ENCODE data around the gene PREX1. TPM values are rescaled to one million over a fixed set of nuclear protein-coding genes. Genes with fewer than 3 reads are reported as not detected.
A peak's percentile ranks its signal among the peaks of the same experiment; 100 is the strongest.
"Not testable (repeated sequence)": the region's sequence is repeated elsewhere in the genome, so short reads cannot be mapped to it uniquely, and the experiment has no call there.

Gene PREX1
- total and polyA plus RNA-seq, 8 donors = 5.2 to 25.2 (median 16.6) TPM

- no peaks in the 10 kb centered on the region for H3K27me3 ChIP-seq
- peak in 1 of 2 donors; percentile 46 for DNase-seq
Observed at GRCh38 chr20:48846516-48847492, 19.0 kb upstream of the PREX1 start.

GRCh38 chr20:48845721-48846306, 18.0 kb upstream of the PREX1 start:
- TF ChIP-seq POLR2AphosphoS5 (IDR thresholded peaks at IDR 0.05) (no peak), POLR2A (IDR thresholded peaks at IDR 0.05) (no peak), EP300 (IDR thresholded peaks at IDR 0.05) (no peak), CTCF (IDR thresholded peaks at IDR 0.05) (no peak)
- Histone ChIP-seq H3K27ac (no peak overlapping the region), H3K4me3 (no peak overlapping the region), H3K36me3 (no peaks in the 10 kb centered on the region), H3K9me3 (no peaks in the 10 kb centered on the region), H3K27me3 (no peaks in the 10 kb centered on the region), H3K4me1 (peaks cover 0 to 8% (median 7%) of the 10 kb centered on the region in 4 donors)
- intact Hi-C loops (cut with DNase I; ENCODE audit: low total_unique reads) = no loop called here
- WGBS, 5 donors = 65 to 81% (median 75%) methylated on average over 7 of the region's 7 CpGs
- DNase-seq = no peak

More at GRCh38 chr20:48846516-48847492, 19.0 kb upstream of the PREX1 start:
- no peaks in the 10 kb centered on the region for H3K36me3 ChIP-seq
- H3K9me3 ChIP-seq = no peaks in the 10 kb centered on the region
- 24 to 37% (median 26%) methylated on average over 8 to 12 of the region's 12 CpGs for WGBS, 5 donors
- TF ChIP-seq POLR2AphosphoS5 (IDR thresholded peaks at IDR 0.05) = no peak
- no peak for TF ChIP-seq POLR2A (IDR thresholded peaks at IDR 0.05)
- TF ChIP-seq CTCF (IDR thresholded peaks at IDR 0.05) = no peak
- no peak for TF ChIP-seq EP300 (IDR thresholded peaks at IDR 0.05)
- peaks cover 0 to 8% (median 7%) of the 10 kb centered on the region in 4 donors for H3K4me1 ChIP-seq
- intact Hi-C loops (cut with DNase I; ENCODE audit: low total_unique reads) = no loop called here
- no peak overlapping the region for H3K27ac ChIP-seq
- no peak overlapping the region for H3K4me3 ChIP-seq

DNA sequence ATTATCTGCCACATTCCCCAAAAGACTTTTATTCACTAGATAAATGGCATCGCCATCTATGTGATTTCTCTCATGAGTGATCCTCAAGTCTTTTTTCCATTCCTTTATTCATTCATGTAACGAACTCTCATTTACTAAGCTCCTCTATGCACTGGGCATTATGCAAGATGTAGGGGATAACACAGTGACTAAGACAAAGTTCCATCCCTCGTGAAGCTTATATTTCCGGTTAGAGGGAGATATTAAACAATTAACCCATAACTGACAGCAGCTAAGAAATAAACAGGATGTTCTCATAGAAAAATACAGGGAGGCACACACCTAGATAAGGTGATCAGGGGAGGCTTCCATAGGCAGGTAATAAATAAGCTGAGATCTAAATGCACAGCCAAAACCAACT, 17.2 kb upstream of the PREX1 start:
- Histone ChIP-seq H3K36me3 (no peaks in the 10 kb centered on the region), H3K4me3 (no peak overlapping the region), H3K9me3 (no peaks in the 10 kb centered on the region), H3K4me1 (peaks cover 0 to 8% (median 7%) of the 10 kb centered on the region in 4 donors), H3K27ac (no peak overlapping the region), H3K27me3 (no peaks in the 10 kb centered on the region)
- no peak for DNase-seq
- intact Hi-C loops (cut with DNase I; ENCODE audit: low total_unique reads) = no loop called here
- TF ChIP-seq CTCF (IDR thresholded peaks at IDR 0.05) = no peak
- TF ChIP-seq POLR2AphosphoS5 (IDR thresholded peaks at IDR 0.05) = no peak
- no peak for TF ChIP-seq POLR2A (IDR thresholded peaks at IDR 0.05)
- no peak for TF ChIP-seq EP300 (IDR thresholded peaks at IDR 0.05)
- 49 to 67% (median 54%) methylated on average over 4 of the region's 4 CpGs for WGBS, 5 donors

- DNase-seq; H3K4me1 ChIP-seq; H3K4me3 ChIP-seq; intact Hi-C loops (cut with DNase I; ENCODE audit: low total_unique reads); H3K9me3 ChIP-seq; H3K27ac ChIP-seq; H3K36me3 ChIP-seq; H3K27me3 ChIP-seq: not testable (repeated sequence)
- 28 to 89% (median 85%) methylated on average over 2 of the region's 2 CpGs for WGBS, 5 donors
Observed at GRCh38 chr20:48843896-48844295, 16.1 kb upstream of the PREX1 start.
